A673 (cell line): ENCODE results near the gene RPL37A. TPM values are rescaled to one million over a fixed set of nuclear protein-coding genes. Genes with fewer than 3 reads are reported as not detected.
A peak's percentile ranks its signal among the peaks of the same experiment; 100 is the strongest.

Experiments used
- BruUV-seq: library from RNA; stranded (reverse); fragments of 400-500 nt; replicated peaks from 2 replicates; lab custom pipeline; 2021; lab: Mats Ljungman, UMichigan
- CTCF ChIA-PET: fragments of 300-600 bp; sonication (Branson Sonifier 250); formaldehyde crosslinking; loops from one replicate; lab custom pipeline; 2022; ENCODE audit warnings: antibody characterized with exemption; lab: Charles Lee
- POLR2A ChIA-PET: fragments of 300-600 bp; sonication (Branson Sonifier 250); formaldehyde crosslinking; loops from one replicate; lab custom pipeline; 2022; ENCODE audit warnings: antibody characterized with exemption; ENCODE audit not compliant: low non-redundant PET; lab: Charles Lee
- DNase-seq: peaks from one replicate; pipeline ENCODE4 v3.0.0-alpha.2; 2015; ENCODE audit warnings: low spot score
- H3K27ac ChIP-seq: fragments of 200-600 bp; sonication (generic); 2 replicates; pipeline ENCODE4 v1.5.1; 2016; ENCODE audit warnings: mixed run types, low read depth, mild to moderate bottlenecking, mixed read lengths, antibody characterized with exemption, low read length; ENCODE audit not compliant: poor library complexity, severe bottlenecking
- H3K27me3 ChIP-seq: fragments of 200-600 bp; sonication (generic); replicated peaks from 2 replicates; pipeline ENCODE4 v1.6.1; 2017; ENCODE audit warnings: mixed run types, low read depth, mild to moderate bottlenecking, mixed read lengths, antibody characterized with exemption, low read length; ENCODE audit not compliant: insufficient read depth, poor library complexity
- H3K36me3 ChIP-seq: fragments of 200-600 bp; sonication (generic); 2 replicates; pipeline ENCODE4 v1.6.1; 2016; ENCODE audit warnings: mixed run types, mild to moderate bottlenecking, mixed read lengths, antibody characterized with exemption, low read length; ENCODE audit not compliant: insufficient read depth, poor library complexity, severe bottlenecking
- H3K4me1 ChIP-seq: fragments of 200-600 bp; sonication (generic); 2 replicates; pipeline ENCODE4 v1.6.1; 2017; ENCODE audit warnings: mixed run types, mild to moderate bottlenecking, mixed read lengths, antibody characterized with exemption, low read length; ENCODE audit not compliant: insufficient read depth, poor library complexity, severe bottlenecking
- H3K4me3 ChIP-seq: fragments of 200-600 bp; sonication (generic); 2 replicates; pipeline ENCODE4 v1.5.1; 2016; ENCODE audit warnings: low read depth, mixed run types, mild to moderate bottlenecking, mixed read lengths, low read length; ENCODE audit not compliant: poor library complexity, severe bottlenecking
- H3K9me3 ChIP-seq: fragments of 200-600 bp; sonication (generic); 2 replicates; pipeline ENCODE4 v1.6.1; 2016; ENCODE audit warnings: mixed run types, low read depth, mild to moderate bottlenecking, mixed read lengths, antibody characterized with exemption, low read length; ENCODE audit not compliant: poor library complexity, severe bottlenecking
- CTCF ChIP-seq: fragments of 300-800, 200-600 bp; sonication (generic); conservative IDR thresholded peaks from 2 replicates; pipeline ENCODE4 v1.5.1; 2017; ENCODE audit warnings: low read depth, mild to moderate bottlenecking, antibody characterized with exemption, low read length, moderate library complexity, mixed read lengths
- EZH2 ChIP-seq: fragments of 200-600 bp; sonication (generic); IDR thresholded peaks from 2 replicates; pipeline ENCODE4 v1.6.1; 2017; ENCODE audit warnings: borderline replicate concordance, low read depth, mild to moderate bottlenecking, mixed read lengths, antibody characterized with exemption, low read length; ENCODE audit not compliant: poor library complexity, severe bottlenecking
- intact Hi-C: fragments of 100-400 bp; cut with micrococcal nuclease; formaldehyde crosslinking; loops from one replicate; pipeline ENCODE4 v1.10.0; 2022; ENCODE audit not compliant: unreplicated experiment
- total RNA-seq: library from RNA; stranded (reverse); gene quantifications from 2 replicates; pipeline ENCODE4 v1.2.3, GENCODE V29; 2021

Gene RPL37A
- total RNA-seq, 1 experiment from 2014 or later = 2,455 TPM

DNA sequence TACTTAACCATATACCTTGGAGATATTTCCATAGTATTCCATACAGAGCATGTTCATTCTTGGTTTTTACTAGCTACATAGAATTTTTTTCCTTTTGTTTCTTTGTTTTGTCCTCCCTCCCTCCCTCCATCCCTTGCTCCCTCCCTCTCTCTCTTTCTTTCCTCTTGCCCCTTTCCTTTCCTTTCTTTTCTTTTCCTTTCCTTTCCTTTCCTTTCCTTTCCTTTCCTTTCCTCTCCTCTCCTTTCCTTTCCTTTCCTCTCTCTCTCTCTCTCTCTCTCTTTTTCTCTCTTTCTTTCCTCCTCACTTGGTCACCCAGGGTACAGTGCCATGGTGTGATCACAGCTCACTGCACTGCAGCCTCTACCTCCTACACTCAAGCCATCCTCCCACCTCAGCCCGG lies 28.3 kb downstream of the RPL37A start:
- POLR2A ChIA-PET = no interaction called here
- intact Hi-C loops = no loop called here
- TF ChIP-seq CTCF = no peak
- no peak for TF ChIP-seq EZH2
- Histone ChIP-seq H3K27me3 (no peaks in the 10 kb centered on the region), H3K4me1 (peaks cover 9% of the 10 kb centered on the region), H3K36me3 (no peaks in the 10 kb centered on the region), H3K4me3 (no peak overlapping the region), H3K9me3 (no peaks in the 10 kb centered on the region), H3K27ac (no peak overlapping the region)
- BruUV-seq = no TSS peak
- CTCF ChIA-PET = no interaction called here
- DNase-seq = no peak

- Histone ChIP-seq H3K27me3 (no peaks in the 10 kb centered on the region), H3K4me3 (no peak overlapping the region), H3K36me3 (no peaks in the 10 kb centered on the region), H3K27ac (no peak overlapping the region), H3K4me1 (peaks cover 9% of the 10 kb centered on the region), H3K9me3 (no peaks in the 10 kb centered on the region)
- DNase-seq = peak; percentile 78
- no TSS peak for BruUV-seq
- no peak for TF ChIP-seq EZH2
- no peak for TF ChIP-seq CTCF
- CTCF ChIA-PET = no interaction called here
- POLR2A ChIA-PET = no interaction called here
- intact Hi-C loops = no loop called here
Observed at GRCh38 chr2:216527600-216527999, 29.0 kb downstream of the RPL37A start.

GRCh38 chr2:216532562-216532961 lies 33.9 kb downstream of the RPL37A start:
- POLR2A ChIA-PET = interaction anchor here (0.7 kb wide), 1 partner anchor 35 kb away, joined by 4 read pairs; no protein-coding TSS in a partner anchor
- Histone ChIP-seq H3K27me3 (no peaks in the 10 kb centered on the region), H3K4me3 (no peak overlapping the region), H3K9me3 (no peaks in the 10 kb centered on the region), H3K36me3 (no peaks in the 10 kb centered on the region), H3K27ac (no peak overlapping the region), H3K4me1 (peaks cover 47% of the 10 kb centered on the region)
- CTCF ChIA-PET = interaction anchor here (0.7 kb wide), 1 partner anchor 102 kb away, joined by 4 read pairs; no protein-coding TSS in a partner anchor
- DNase-seq = no peak
- TF ChIP-seq CTCF = no peak
- TF ChIP-seq EZH2 = no peak
- BruUV-seq = no TSS peak
- intact Hi-C loops = loop anchor here (1.0 kb wide), 1 partner anchor 30 kb away; no protein-coding TSS in a partner anchor
